Measurements from ENCODE around the gene AUTS2. TPM values are rescaled to one million over a fixed set of nuclear protein-coding genes. Genes with fewer than 3 reads are reported as not detected.

Gene AUTS2
- total RNA-seq, 2 donors from 2014 or later, result 8.6 TPM

DNA sequence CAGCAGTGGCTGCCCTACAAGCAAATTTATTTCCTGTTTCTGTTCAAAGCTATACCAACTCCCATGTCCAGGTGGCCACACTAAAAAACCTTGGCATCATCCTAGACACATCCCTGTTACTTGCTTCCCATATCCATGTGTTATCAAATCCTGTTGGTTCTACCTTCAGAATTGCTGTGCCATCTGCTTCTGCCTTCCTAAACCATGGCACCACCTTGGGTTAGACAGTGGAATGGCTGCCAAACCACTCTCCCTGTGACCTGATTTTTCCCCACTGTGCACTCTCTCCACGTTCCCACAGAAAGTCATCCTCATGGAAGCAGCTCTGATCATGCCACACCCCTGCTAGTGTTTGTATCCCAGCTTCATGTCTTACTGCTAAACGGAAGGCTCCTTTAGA, 836.1 kb downstream of the AUTS2 start:
- Histone ChIP-seq H3K9me3 (no peaks in the 10 kb centered on the region), H3K27ac (no peak overlapping the region), H3K4me3 (no peak overlapping the region), H3K27me3 (no peaks in the 10 kb centered on the region), H3K4me1 (no peaks in the 10 kb centered on the region), H3K36me3 (no peaks in the 10 kb centered on the region)
- DNase-seq (ENCODE audit: low spot score), result no peak
- TF ChIP-seq, protein P1, sequence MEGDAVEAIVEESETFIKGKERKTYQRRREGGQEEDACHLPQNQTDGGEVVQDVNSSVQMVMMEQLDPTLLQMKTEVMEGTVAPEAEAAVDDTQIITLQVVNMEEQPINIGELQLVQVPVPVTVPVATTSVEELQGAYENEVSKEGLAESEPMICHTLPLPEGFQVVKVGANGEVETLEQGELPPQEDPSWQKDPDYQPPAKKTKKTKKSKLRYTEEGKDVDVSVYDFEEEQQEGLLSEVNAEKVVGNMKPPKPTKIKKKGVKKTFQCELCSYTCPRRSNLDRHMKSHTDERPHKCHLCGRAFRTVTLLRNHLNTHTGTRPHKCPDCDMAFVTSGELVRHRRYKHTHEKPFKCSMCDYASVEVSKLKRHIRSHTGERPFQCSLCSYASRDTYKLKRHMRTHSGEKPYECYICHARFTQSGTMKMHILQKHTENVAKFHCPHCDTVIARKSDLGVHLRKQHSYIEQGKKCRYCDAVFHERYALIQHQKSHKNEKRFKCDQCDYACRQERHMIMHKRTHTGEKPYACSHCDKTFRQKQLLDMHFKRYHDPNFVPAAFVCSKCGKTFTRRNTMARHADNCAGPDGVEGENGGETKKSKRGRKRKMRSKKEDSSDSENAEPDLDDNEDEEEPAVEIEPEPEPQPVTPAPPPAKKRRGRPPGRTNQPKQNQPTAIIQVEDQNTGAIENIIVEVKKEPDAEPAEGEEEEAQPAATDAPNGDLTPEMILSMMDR (IDR thresholded peaks at IDR 0.05), result no peak

DNA sequence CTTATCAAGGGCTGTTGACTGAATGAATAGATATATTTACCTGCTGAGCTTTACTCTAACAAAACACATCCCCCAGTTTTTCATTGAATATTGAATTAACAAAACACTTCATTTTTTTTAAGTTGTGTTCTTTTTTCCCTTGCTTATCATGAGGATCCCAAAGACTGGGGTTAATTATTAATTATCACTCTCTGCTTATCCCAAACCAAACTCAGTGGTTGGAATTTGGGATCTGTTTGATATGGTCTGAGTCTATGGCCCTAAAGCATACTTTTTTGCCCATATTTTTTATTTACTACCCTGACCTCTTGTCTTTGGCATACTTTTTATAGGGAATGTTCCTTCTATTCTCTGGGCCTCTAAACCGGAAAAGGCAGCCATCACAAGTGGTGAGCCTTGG, 836.5 kb downstream of the AUTS2 start:
- H3K27me3 ChIP-seq, result no peaks in the 10 kb centered on the region
- no peak overlapping the region for H3K27ac ChIP-seq
- H3K9me3 ChIP-seq, result no peaks in the 10 kb centered on the region
- H3K4me3 ChIP-seq, result no peak overlapping the region
- DNase-seq (ENCODE audit: low spot score), result no peak
- TF ChIP-seq, protein P1 (IDR thresholded peaks at IDR 0.05), result no peak
- no peaks in the 10 kb centered on the region for H3K36me3 ChIP-seq
- H3K4me1 ChIP-seq, result no peaks in the 10 kb centered on the region

DNA sequence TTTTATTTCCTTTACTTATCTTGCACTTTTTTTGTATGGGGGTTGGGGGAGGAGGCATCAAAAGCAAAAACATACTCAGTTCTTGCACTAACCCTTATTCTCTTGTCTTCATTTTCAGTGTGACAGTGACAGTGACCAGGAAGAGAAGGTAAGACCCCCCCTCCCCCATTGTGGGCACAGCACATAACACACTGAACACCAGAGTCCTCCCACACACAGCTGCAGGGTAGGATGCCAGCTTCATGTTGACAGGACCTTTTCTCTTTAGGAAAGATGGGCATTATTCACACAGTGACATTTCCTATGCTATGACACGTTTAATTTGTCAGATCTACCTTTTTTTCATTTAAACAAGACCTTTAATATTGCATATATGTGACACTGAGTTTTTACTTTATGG, 837.4 kb downstream of the AUTS2 start:
- no peak overlapping the region for H3K27ac ChIP-seq
- H3K36me3 ChIP-seq, result no peaks in the 10 kb centered on the region
- no peak overlapping the region for H3K4me3 ChIP-seq
- no peak for DNase-seq (ENCODE audit: low spot score)
- H3K4me1 ChIP-seq, result no peaks in the 10 kb centered on the region
- TF ChIP-seq, protein P1 (IDR thresholded peaks at IDR 0.05), result no peak
- H3K9me3 ChIP-seq, result no peaks in the 10 kb centered on the region
- H3K27me3 ChIP-seq, result no peaks in the 10 kb centered on the region

DNA sequence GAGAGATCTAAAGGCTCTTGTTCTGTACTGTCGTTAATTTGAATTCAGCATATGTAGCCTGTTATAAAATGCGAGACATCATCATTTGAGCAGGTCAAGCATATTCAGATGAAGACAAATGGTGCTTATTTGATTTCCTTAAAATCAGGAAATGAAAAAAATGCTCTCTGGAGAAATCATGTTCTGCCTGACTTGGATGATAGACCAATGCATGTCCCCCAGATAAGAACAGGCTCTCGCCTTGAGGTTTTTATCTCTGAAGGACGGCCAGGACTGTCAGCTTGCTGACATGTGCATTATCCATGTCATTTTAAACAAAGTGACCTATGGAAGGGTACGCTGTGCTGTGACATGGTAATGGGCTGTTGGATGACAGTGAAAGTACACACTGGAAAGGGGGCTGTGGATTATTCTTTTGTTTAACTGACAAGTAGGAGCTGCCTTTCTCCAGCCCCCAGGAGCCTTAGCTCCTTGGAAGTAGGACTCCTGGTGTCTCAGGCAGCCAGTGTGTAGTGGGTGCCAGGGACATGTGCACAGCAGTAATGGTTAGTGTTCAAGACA, 838.6 kb downstream of the AUTS2 start:
- no peaks in the 10 kb centered on the region for H3K27me3 ChIP-seq
- no peak for DNase-seq (ENCODE audit: low spot score)
- no peaks in the 10 kb centered on the region for H3K4me1 ChIP-seq
- H3K9me3 ChIP-seq, result no peaks in the 10 kb centered on the region
- no peak overlapping the region for H3K4me3 ChIP-seq
- TF ChIP-seq, protein P1 (IDR thresholded peaks at IDR 0.05), result no peak
- H3K36me3 ChIP-seq, result no peaks in the 10 kb centered on the region
- no peak overlapping the region for H3K27ac ChIP-seq

DNA sequence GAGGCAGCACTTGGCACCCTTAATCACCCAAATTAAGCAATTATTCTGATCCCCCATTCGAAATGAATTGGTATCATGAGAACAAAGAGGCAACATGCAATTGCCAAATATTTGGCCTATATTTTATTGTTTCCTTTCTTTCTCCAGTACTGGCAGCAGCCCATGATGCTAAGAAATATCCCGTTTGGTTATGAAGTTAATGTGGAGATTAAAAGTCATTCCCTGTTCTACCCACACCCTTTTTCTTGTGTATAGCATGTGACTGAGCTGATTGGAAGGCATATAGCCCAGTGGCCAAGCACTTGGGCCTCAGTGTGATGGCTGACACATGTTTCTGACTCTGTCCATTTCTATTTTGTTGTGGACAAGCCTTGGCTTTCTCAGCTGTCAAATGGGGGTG, 841.4 kb downstream of the AUTS2 start:
- Histone ChIP-seq H3K36me3 (no peaks in the 10 kb centered on the region), H3K27ac (no peak overlapping the region), H3K4me3 (no peak overlapping the region), H3K27me3 (no peaks in the 10 kb centered on the region), H3K4me1 (no peaks in the 10 kb centered on the region), H3K9me3 (no peaks in the 10 kb centered on the region)
- DNase-seq (ENCODE audit: low spot score), result no peak
- TF ChIP-seq, protein P1 (IDR thresholded peaks at IDR 0.05), result no peak

DNA sequence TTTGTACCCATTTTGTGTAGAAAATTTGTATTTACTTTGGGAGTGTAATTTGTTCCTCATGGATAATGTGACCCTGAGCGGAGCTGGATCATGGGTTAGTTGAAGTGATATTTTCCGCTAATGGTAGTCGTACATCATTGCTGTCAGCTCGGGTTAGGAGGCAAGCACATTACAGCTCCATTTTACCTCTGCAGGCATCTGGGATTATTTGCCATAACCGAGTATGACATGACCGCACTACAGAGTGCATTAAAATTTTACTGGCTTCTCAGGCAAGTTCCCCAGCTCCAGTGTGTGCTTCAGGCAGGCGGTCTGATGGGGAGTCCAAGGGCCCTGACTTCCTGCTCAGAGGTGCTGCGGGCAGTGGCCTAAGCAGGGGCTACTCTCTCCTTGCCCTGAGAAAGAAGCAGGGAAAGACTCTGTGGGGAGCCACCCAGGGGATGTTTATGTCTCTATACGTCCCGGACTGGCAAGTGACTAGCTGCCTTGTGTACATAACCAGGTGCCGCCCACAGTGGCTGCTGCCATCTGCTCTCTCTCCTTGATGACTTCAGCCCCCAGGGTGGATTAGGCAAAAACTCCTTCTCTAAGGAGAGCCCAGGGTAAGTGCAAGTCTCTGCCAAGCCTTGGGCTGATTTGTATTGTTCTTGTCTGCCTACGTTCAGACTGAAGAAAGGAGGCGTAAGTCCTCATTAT, 848.3 kb downstream of the AUTS2 start:
- H3K27me3 ChIP-seq, result no peaks in the 10 kb centered on the region
- H3K9me3 ChIP-seq, result no peaks in the 10 kb centered on the region
- TF ChIP-seq, protein P1 (IDR thresholded peaks at IDR 0.05), result no peak
- no peak for DNase-seq (ENCODE audit: low spot score)
- H3K36me3 ChIP-seq, result no peaks in the 10 kb centered on the region
- H3K27ac ChIP-seq, result no peak overlapping the region
- H3K4me3 ChIP-seq, result no peak overlapping the region
- H3K4me1 ChIP-seq, result no peaks in the 10 kb centered on the region

Data from right atrium auricular region (tissue), 2 donors.